NT2/D1 (cell line): Measurements from ENCODE around the gene GNB2.

Source experiments
- DNase-seq: peaks from one replicate; pipeline ENCODE4 v3.0.0-alpha.2; 2011; ENCODE audit warnings: low read depth, low spot score
- H3K27me3 ChIP-seq: 2 replicates; pipeline ENCODE4 v1.6.0; 2011; ENCODE audit warnings: mild to moderate bottlenecking; ENCODE audit not compliant: insufficient read length, insufficient read depth
- H3K36me3 ChIP-seq: 2 replicates; pipeline ENCODE4 v1.6.1; 2011; ENCODE audit warnings: mild to moderate bottlenecking, low read length, mixed read lengths; ENCODE audit not compliant: insufficient read depth, insufficient read length
- H3K4me1 ChIP-seq: 2 replicates; pipeline ENCODE4 v1.5.1; 2011; ENCODE audit not compliant: insufficient read depth, insufficient read length
- H3K4me3 ChIP-seq: 2 replicates; pipeline ENCODE4 v1.5.1; 2011; ENCODE audit warnings: low read depth; ENCODE audit not compliant: insufficient read length
- H3K9ac ChIP-seq: 2 replicates; pipeline ENCODE4 v1.6.0; 2011; ENCODE audit warnings: low read depth; ENCODE audit not compliant: insufficient read length
- H3K9me3 ChIP-seq: 2 replicates; pipeline ENCODE4 v1.5.1; 2011; ENCODE audit warnings: mild to moderate bottlenecking, low read length; ENCODE audit not compliant: insufficient read depth
- SUZ12 ChIP-seq: IDR thresholded peaks from 2 replicates; pipeline ENCODE4 v1.6.1; 2011; ENCODE audit not compliant: insufficient read length, insufficient read depth; ENCODE audit errors: extremely low read depth
- YY1 ChIP-seq: IDR thresholded peaks from 2 replicates; pipeline ENCODE4 v1.6.1; 2011; ENCODE audit not compliant: insufficient read length, insufficient read depth
- ZNF274 ChIP-seq: IDR thresholded peaks from 2 replicates; pipeline ENCODE4 v1.6.1; 2011; ENCODE audit warnings: mild to moderate bottlenecking, low read depth, low read length

GNB2 gene

DNA sequence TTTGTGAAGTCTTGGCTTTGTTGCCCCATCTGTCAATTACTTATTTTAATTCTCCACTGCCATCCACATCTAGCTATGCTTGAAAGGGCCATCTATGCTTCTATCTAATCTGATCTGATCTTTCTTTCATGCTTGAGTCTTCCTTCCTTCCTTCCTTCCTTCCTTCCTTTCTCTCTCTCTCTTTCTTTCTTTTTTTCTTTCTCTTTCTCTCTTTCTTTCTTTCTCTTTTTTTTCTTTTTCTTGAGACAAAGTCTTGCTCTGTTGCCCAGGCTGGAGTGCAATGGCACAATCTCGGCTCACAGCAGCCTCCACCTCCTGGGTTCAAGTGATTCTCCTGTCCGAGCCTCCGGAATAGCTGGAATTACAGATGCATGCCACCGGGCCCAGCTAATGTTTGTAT, 43.5 kb upstream of the GNB2 start:
- TF ChIP-seq ZNF274 (no peak), SUZ12 (no peak), YY1 (no peak)
- Histone ChIP-seq H3K9ac (no peak overlapping the region), H3K4me3 (no peak overlapping the region), H3K9me3 (no peaks in the 10 kb centered on the region), H3K27me3 (peaks cover 6% of the 10 kb centered on the region), H3K36me3 (no peaks in the 10 kb centered on the region), H3K4me1 (peaks cover 4% of the 10 kb centered on the region)
- no peak for DNase-seq

DNA sequence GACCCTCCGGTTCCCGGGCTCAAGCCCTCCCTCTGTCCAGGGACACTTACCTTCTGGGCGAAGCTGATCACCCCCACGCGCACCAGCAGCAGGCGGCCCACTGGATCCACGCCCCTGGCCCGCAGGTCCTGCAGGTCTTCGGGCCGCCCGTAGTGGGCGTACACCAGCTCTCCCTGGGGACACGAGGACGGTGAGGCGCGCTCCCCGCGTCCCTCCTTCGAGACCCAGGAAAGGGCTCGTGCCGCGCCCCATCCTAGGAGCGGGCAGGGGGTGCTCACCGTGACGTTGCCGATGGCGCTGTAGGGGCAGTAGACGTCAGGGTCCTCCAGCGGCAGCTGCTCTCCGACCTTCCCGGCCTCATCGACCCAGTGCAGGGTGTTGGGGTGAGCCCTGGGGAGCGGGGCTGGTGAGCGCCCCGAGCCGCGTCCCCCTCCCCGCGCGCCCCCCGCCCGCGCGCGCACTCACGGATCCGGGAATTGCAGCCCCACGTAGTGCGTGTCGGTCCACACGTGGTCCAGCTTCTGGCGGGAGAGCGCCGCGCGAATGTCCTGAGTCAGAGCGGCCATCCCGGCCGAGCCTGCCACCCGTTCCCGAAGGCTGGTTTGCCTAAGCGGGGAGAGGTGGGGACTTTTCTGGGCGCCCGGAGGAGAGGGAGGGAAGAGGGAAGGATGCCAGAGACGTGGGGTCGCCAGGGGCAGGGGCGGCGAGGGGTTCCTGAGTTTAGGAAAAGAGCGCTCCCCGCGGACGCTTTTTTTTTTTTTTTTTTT, 40.4 kb upstream of the GNB2 start:
- Histone ChIP-seq H3K9me3 (no peaks in the 10 kb centered on the region), H3K9ac (peak overlapping the region; percentile 61), H3K27me3 (no peaks in the 10 kb centered on the region), H3K36me3 (no peaks in the 10 kb centered on the region), H3K4me3 (peak overlapping the region; percentile 54), H3K4me1 (peaks cover 2% of the 10 kb centered on the region)
- no peak for TF ChIP-seq SUZ12
- TF ChIP-seq ZNF274: no peak
- no peak for TF ChIP-seq YY1
- DNase-seq: no peak

DNA sequence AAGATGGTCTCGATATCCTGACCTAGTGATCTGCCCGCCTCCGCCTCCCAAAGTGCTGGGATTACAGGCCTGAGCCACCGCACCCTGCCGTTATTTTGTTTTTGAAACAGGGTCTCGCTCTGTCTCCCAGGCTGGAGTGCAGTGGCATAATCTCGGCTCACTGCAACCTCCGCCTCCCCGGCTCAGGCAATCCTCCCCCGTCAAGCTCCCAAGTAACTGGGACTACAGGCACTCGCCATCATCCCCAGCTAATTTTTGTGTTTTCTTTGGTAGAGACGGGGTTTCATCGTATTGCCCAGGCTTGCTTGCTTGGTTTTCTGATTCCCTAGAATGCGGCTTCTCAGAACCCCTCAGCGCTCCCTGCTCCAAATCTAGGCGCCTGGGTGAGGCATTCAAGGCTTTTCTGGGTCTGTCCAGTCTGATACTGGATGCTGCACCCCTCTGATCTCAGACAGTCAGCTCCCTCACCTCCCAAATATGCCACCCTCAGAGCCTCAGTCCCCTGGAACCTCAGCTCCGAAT, 33.5 kb upstream of the GNB2 start:
- no peaks in the 10 kb centered on the region for H3K9me3 ChIP-seq
- TF ChIP-seq YY1 (no peak), SUZ12 (no peak), ZNF274 (no peak)
- H3K9ac ChIP-seq: peak overlapping the region; percentile 21
- H3K4me3 ChIP-seq: no peak overlapping the region
- H3K27me3 ChIP-seq: no peaks in the 10 kb centered on the region
- no peaks in the 10 kb centered on the region for H3K36me3 ChIP-seq
- peaks cover 8% of the 10 kb centered on the region for H3K4me1 ChIP-seq
- no peak for DNase-seq

DNA sequence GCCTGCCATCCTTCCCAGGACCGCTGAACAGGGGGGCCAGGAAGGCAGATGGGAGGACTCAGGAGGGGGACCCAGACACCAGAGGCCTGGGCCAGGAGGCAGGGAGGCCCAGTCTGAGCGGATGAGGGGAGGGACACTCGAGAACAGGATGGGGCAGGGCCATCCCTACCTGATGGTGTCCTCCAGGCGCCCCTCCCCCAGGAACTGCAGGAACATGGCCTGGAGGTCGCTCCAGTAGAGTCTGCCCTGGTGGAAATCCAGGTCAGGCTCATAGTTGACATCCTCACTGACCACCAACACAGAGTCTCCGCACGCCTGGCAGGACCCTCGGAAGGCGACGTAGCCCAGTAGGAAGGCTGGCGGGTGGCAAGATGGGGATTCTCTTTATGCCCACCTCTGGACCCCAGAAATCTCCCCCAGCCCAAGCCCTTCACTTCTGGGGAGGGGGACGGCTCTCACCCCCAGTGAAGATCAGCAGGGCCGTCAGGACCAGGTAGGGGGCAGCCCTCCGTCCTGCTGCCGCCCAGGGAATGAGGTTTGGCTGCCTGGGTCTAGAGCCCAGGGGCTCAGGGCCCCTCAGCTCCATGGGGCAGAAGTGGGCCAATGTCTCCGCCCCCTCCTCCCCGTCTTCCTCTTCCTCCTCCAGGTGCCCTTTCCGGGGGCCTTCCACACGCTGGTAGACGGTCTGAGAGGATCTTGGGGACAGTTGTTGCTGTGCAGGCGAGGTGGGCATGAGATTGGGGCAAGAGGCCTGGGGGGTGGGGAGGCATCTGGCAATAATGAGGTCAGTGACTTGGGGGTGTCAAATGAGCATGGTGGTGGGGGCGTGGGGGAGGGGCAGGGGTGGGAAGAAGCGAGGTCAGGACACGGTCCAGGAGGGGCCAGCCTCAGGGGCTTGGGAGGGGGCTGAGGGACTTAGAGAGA, 32.8 kb upstream of the GNB2 start:
- Histone ChIP-seq H3K4me1 (peaks cover 8% of the 10 kb centered on the region), H3K9me3 (no peaks in the 10 kb centered on the region), H3K9ac (peak overlapping the region; percentile 21), H3K27me3 (no peaks in the 10 kb centered on the region), H3K4me3 (no peak overlapping the region), H3K36me3 (no peaks in the 10 kb centered on the region)
- TF ChIP-seq YY1: no peak
- no peak for DNase-seq

DNA sequence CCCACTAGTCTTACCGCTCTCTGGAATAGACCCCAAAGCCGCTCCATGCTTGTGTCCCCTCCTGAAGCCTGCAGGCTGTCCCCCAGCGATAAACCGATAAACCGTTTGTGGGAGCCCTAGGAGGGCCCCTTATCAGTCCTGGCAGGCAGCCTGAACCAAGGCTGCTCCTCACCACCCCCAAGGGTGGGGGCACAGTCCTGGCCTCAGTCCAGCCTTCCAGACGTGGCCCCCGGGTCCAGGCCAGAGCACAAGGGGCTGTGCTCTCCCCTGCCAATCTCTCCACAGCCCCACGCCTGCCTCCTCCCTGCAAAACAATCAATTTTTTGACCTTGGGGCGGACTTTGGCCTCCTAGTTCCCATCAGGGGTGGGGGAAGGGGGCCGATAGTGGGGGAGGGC, 32.1 kb upstream of the GNB2 start, which contains the start of gene TFR2:
TFR2 (minus strand) TSS at position 90 of the 397 bp plus-strand sequence; CDS start at position 47, 43 bp downstream.
- H3K9ac ChIP-seq: peak within 1 kb of the TSS; percentile 21
- no peak for TF ChIP-seq ZNF274
- no peak for TF ChIP-seq YY1
- no peak for TF ChIP-seq SUZ12
- no peak for DNase-seq
- H3K36me3 ChIP-seq: no peaks in the 10 kb centered on the region
- H3K9me3 ChIP-seq: no peaks in the 10 kb centered on the region
- no peaks in the 10 kb centered on the region for H3K27me3 ChIP-seq
- H3K4me1 ChIP-seq: peaks cover 8% of the 10 kb centered on the region
- no peak within 1 kb of the TSS for H3K4me3 ChIP-seq

DNA sequence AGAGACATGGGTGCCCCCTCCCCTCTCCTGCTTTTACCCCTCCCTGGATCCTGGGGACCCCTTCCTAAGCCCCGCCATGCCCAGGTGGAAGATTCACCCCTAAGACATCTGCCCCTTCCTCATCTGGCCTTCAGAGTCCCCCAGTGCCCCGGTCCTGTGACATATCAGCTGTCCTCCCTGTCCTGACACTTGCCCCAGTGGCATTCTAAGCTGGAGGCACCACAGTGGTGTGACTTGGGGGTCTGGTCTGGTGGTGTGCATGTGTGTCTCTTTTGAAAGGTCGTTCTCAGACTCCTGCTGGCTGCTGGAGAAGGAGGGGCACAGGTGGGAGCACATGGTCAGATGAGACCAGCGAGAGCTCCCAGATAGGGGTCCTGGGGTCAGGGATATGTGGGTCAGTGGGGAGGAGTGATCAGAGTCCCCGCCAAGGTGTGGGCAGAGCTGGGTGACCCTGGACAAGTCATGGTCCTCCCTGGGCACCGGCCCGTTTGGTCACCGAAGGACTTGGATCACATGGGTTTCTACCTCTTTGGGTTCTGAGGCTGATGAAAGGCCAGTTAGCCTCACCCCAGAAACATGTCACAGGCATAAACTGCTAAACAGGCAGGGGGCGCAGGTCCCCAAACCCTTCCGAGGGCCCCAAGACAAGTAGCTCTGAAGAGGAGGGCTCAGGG, 31.5 kb upstream of the GNB2 start:
- DNase-seq: no peak
- no peak overlapping the region for H3K9ac ChIP-seq
- no peaks in the 10 kb centered on the region for H3K27me3 ChIP-seq
- H3K36me3 ChIP-seq: no peaks in the 10 kb centered on the region
- H3K9me3 ChIP-seq: no peaks in the 10 kb centered on the region
- peaks cover 8% of the 10 kb centered on the region for H3K4me1 ChIP-seq
- no peak overlapping the region for H3K4me3 ChIP-seq
- no peak for TF ChIP-seq SUZ12

DNA sequence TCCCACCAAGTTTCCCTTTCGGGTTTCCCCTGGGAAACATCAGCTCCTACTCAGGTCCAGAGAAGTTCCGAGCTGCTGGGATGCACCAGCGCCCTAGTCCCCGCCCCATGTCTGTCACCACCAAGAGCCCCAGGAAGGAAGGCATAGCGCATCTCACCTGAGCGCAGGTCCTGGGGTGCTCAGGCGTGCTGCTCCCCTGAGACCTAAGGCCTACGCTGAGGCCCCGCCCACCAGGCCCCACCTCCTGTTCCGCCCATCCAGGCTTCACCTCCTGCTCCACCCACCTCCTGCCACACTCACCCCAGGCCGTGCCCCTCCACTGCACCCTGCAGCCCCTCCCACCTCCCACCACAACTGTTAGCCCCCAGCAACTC, 31.0 kb upstream of the GNB2 start:
- Histone ChIP-seq H3K27me3 (no peaks in the 10 kb centered on the region), H3K36me3 (no peaks in the 10 kb centered on the region), H3K4me1 (peaks cover 8% of the 10 kb centered on the region), H3K4me3 (no peak overlapping the region), H3K9ac (no peak overlapping the region), H3K9me3 (no peaks in the 10 kb centered on the region)
- DNase-seq: no peak
- TF ChIP-seq SUZ12 (no peak), YY1 (no peak), ZNF274 (no peak)
